HG03460 (cell line): ENCODE measurements around the gene FOXP1.

Experiments used
- ATAC-seq: cut with Tn5 transposase; IDR thresholded peaks from one replicate; pipeline ENCODE4 v1.9.1; 2021; ENCODE audit not compliant: unreplicated experiment

FOXP1 gene

GRCh38 chr3:71583566-71584393 is at the start of gene FOXP1:
FOXP1 (minus strand) TSS chr3:71583728; CDS start chr3:71198381, 385,347 bp downstream.
- no peak for ATAC-seq

GRCh38 chr3:71629711-71630110 is 46.2 kb upstream of the FOXP1 start:
- ATAC-seq: no peak

- no peak for ATAC-seq
Observed at GRCh38 chr3:71629289-71629688, 45.8 kb upstream of the FOXP1 start.

- ATAC-seq: no peak
Observed at GRCh38 chr3:71628522-71628921, 45.0 kb upstream of the FOXP1 start.

GRCh38 chr3:71625676-71626075 is 42.1 kb upstream of the FOXP1 start:
- no peak for ATAC-seq

GRCh38 chr3:71621825-71622537 is 38.5 kb upstream of the FOXP1 start:
- ATAC-seq: no peak

GRCh38 chr3:71618538-71618937 is 35.0 kb upstream of the FOXP1 start:
- ATAC-seq: no peak

GRCh38 chr3:71616571-71617021 is 33.1 kb upstream of the FOXP1 start:
- ATAC-seq: no peak

- ATAC-seq: no peak
Observed at GRCh38 chr3:71614869-71615268, 31.3 kb upstream of the FOXP1 start.

- no peak for ATAC-seq
Observed at GRCh38 chr3:71614426-71614825, 30.9 kb upstream of the FOXP1 start.

- no peak for ATAC-seq
Observed at GRCh38 chr3:71611099-71611498, 27.6 kb upstream of the FOXP1 start.

- no peak for ATAC-seq
Observed at GRCh38 chr3:71607364-71607763, 23.8 kb upstream of the FOXP1 start.

GRCh38 chr3:71606582-71606981 is 23.1 kb upstream of the FOXP1 start:
- no peak for ATAC-seq

GRCh38 chr3:71602256-71602655 is 18.7 kb upstream of the FOXP1 start:
- ATAC-seq: no peak

GRCh38 chr3:71601811-71602210 is 18.3 kb upstream of the FOXP1 start:
- ATAC-seq: no peak

GRCh38 chr3:71600646-71601288 is 17.2 kb upstream of the FOXP1 start:
- ATAC-seq: no peak

GRCh38 chr3:71599416-71599815 is 15.9 kb upstream of the FOXP1 start:
- no peak for ATAC-seq

GRCh38 chr3:71598292-71598691 is 14.8 kb upstream of the FOXP1 start:
- ATAC-seq: no peak

GRCh38 chr3:71597286-71597685 is 13.8 kb upstream of the FOXP1 start:
- ATAC-seq: no peak

GRCh38 chr3:71593106-71593505 is 9.6 kb upstream of the FOXP1 start:
- ATAC-seq: no peak

- no peak for ATAC-seq
Observed at GRCh38 chr3:71591101-71591500, 7.6 kb upstream of the FOXP1 start.

- ATAC-seq: no peak
Observed at GRCh38 chr3:71589132-71589531, 5.6 kb upstream of the FOXP1 start.
